HepG2 (cell line): ENCODE results near the gene CHMP4B. TPM values are rescaled to one million over a fixed set of nuclear protein-coding genes. Genes with fewer than 3 reads are reported as not detected.

Source experiments
- CCAR2 ChIP-seq: fragments of 200-400 bp; formaldehyde crosslinking; optimal IDR thresholded peaks from 2 replicates; pipeline ENCODE3; 2018; ENCODE audit warnings: low read depth, mild to moderate bottlenecking, low read length, moderate library complexity
- CREM ChIP-seq, 2 experiments: sonication (generic) in 1 of 2; formaldehyde crosslinking in 1 of 2; IDR thresholded peaks; 2 replicates each; pipeline versions ENCODE4 v1.4.0 to v1.6.1; 2016 to 2020; ENCODE audit warnings: antibody characterized with exemption in 1 of 2, mild to moderate bottlenecking in 1 of 2, missing genetic modification reagents in 1 of 2
- FOXO1 ChIP-seq: sonication (generic); formaldehyde crosslinking; IDR thresholded peaks from 2 replicates; pipeline ENCODE4 v1.4.0; 2020; ENCODE audit warnings: missing genetic modification reagents
- MED1 ChIP-seq: sonication (generic); formaldehyde crosslinking; IDR thresholded peaks from 2 replicates; pipeline ENCODE4 v1.4.0; 2020; ENCODE audit warnings: missing genetic modification reagents
- MTF2 ChIP-seq: sonication (generic); formaldehyde crosslinking; IDR thresholded peaks from 2 replicates; pipeline ENCODE4 v1.5.0; 2020; ENCODE audit warnings: missing genetic modification reagents, borderline replicate concordance
- RCOR2 ChIP-seq: IDR thresholded peaks from 2 replicates; pipeline ENCODE4 v1.6.1; 2016; ENCODE audit warnings: missing biosample characterization, missing genetic modification reagents
- REL ChIP-seq: sonication (generic); formaldehyde crosslinking; conservative IDR thresholded peaks from 2 replicates; pipeline ENCODE4 v1.8.0; 2022; ENCODE audit warnings: mild to moderate bottlenecking, missing genetic modification reagents, moderate library complexity
- RFXAP ChIP-seq: sonication (generic); formaldehyde crosslinking; IDR thresholded peaks from 2 replicates; pipeline ENCODE4 v1.4.0; 2020; ENCODE audit warnings: missing genetic modification reagents, borderline replicate concordance
- SKI ChIP-seq: fragments of 450-650 bp; IDR thresholded peaks from one replicate; pipeline ENCODE4 v1.6.1; 2018; ENCODE audit warnings: mild to moderate bottlenecking; ENCODE audit not compliant: partially characterized antibody
- SMC3 ChIP-seq: IDR thresholded peaks from 2 replicates; pipeline ENCODE4 v1.6.1; 2011; ENCODE audit warnings: low read length, improper control_type of control experiment
- SRSF4 ChIP-seq: fragments of 200-400 bp; formaldehyde crosslinking; IDR thresholded peaks from one replicate; pipeline ENCODE4 v1.6.1; 2018; ENCODE audit warnings: mild to moderate bottlenecking, low read depth, low read length, moderate library complexity; ENCODE audit not compliant: poor library complexity, severe bottlenecking
- YEATS2 ChIP-seq: sonication (generic); formaldehyde crosslinking; IDR thresholded peaks from 2 replicates; pipeline ENCODE4 v1.4.0; 2020; ENCODE audit warnings: missing genetic modification reagents, borderline replicate concordance
- ZBTB7A ChIP-seq: sonication (generic); formaldehyde crosslinking; IDR thresholded peaks from 2 replicates; pipeline ENCODE4 v1.8.0; 2022; ENCODE audit warnings: mild to moderate bottlenecking, missing genetic modification reagents
- ZC3H13 ChIP-seq: sonication (generic); formaldehyde crosslinking; IDR thresholded peaks from 2 replicates; pipeline ENCODE4 v1.8.1; 2023; ENCODE audit warnings: mild to moderate bottlenecking, missing genetic modification reagents, moderate library complexity
- ZFP36 ChIP-seq: fragments of 150-350 bp; IDR thresholded peaks from 2 replicates; pipeline ENCODE4 v1.6.1; 2018; ENCODE audit warnings: borderline replicate concordance, low read length, low read depth; ENCODE audit not compliant: partially characterized antibody
- ZMAT3 ChIP-seq: sonication (generic); formaldehyde crosslinking; conservative IDR thresholded peaks from 2 replicates; pipeline ENCODE4 v1.7.0; 2021; ENCODE audit warnings: missing genetic modification reagents
- ZNF143 ChIP-seq: sonication (generic); formaldehyde crosslinking; IDR thresholded peaks from 2 replicates; pipeline ENCODE4 v1.4.0; 2020; ENCODE audit warnings: missing genetic modification reagents
- ZNF446 ChIP-seq: sonication (generic); formaldehyde crosslinking; IDR thresholded peaks from 2 replicates; pipeline ENCODE4 v1.5.0; 2020; ENCODE audit warnings: mild to moderate bottlenecking, missing genetic modification reagents
- ZNF550 ChIP-seq: sonication (generic); formaldehyde crosslinking; IDR thresholded peaks from 2 replicates; pipeline ENCODE4 v1.4.0; 2020; ENCODE audit warnings: mild to moderate bottlenecking, missing genetic modification reagents, borderline replicate concordance
- ZNF768 ChIP-seq: sonication (generic); formaldehyde crosslinking; IDR thresholded peaks from 2 replicates; pipeline ENCODE4 v1.4.0; 2020; ENCODE audit warnings: missing genetic modification reagents
- polyA plus RNA-seq, 8 experiments: library from polyadenylated mRNA; depleted of rRNA in 3 of 8; stranded (reverse) in 7 of 8; unstranded in 1 of 8; fragments of >200 nt; fragmentation: Illumina TruSeq in 4 of 8; extraction: Trizol in 4 of 8; gene quantifications; 2 replicates each; pipeline versions ENCODE4 v1.2.1 to v1.2.3, GENCODE V29; 2011 to 2016; ENCODE audit warnings: low read depth in 4 of 8, missing spikeins in 1 of 8, mixed read lengths in 1 of 8; ENCODE audit not compliant: insufficient read depth in 1 of 8
- total RNA-seq, 5 experiments: library from RNA; depleted of rRNA; stranded (reverse); fragments of >200 nt; fragmentation: Illumina TruSeq; extraction: Trizol; gene quantifications; 2 replicates each; pipeline ENCODE4 v1.2.3, GENCODE V29; 2016; ENCODE audit warnings: low read depth in 1 of 5
- TF ChIP-seq, protein P1 (sequence below): sonication (generic); formaldehyde crosslinking; IDR thresholded peaks from 2 replicates; pipeline ENCODE4 v1.5.1; 2020; ENCODE audit warnings: mild to moderate bottlenecking, missing genetic modification reagents, moderate library complexity
- TF ChIP-seq, protein P2 (sequence below): sonication (generic); formaldehyde crosslinking; IDR thresholded peaks from 2 replicates; pipeline ENCODE4 v1.8.0; 2022; ENCODE audit warnings: missing genetic modification reagents, mild to moderate bottlenecking, inconsistent platforms, borderline replicate concordance
- TF ChIP-seq, protein P3 (sequence below): sonication (generic); formaldehyde crosslinking; IDR thresholded peaks from 2 replicates; pipeline ENCODE4 v1.4.0; 2020; ENCODE audit warnings: missing genetic modification reagents
- TF ChIP-seq, protein P4 (sequence below): sonication (generic); formaldehyde crosslinking; IDR thresholded peaks from 2 replicates; pipeline ENCODE4 v1.5.0; 2020; ENCODE audit warnings: mild to moderate bottlenecking, missing genetic modification reagents

The CHMP4B gene
- total and polyA plus RNA-seq, 2 of the 13 experiments (the other 11 are each of a cell fraction or from before 2014, with no cell fraction given) = 40.1 to 45.6 TPM

DNA sequence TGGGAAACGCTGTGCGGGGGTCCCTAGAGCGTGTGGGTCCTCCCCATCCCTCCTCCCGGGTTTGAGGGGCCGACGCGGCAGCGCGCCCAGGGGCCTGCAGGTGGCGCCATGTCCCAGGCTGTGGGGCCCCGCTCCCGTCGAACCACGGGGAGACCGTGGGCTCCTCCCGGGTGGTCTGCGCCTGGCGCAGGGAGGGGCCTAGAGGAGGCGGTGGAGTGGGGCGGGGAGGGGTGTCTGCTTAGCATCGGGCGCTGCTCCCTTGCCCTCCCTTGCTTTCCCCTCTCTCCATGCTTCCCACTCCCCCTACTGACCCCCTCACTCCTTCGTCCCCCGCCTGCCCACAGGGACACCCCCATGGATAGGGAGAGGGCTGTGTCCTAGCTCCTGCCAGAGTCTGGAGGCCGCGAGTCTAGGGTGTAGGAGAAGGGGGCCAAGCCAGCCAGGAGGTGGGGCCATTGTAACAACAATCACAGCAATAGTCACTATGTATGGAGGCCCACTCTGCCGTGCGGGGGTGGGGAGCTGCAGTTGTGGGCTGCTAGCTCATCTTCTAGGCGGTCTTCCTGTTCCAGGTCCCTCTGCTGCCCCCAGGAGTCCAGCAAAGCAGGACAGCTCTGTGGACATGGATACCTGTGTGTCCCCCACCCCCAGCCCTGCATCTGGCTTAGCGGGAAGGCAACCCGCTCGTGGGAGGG, 51.7 kb downstream of the CHMP4B start (continued):
- TF ChIP-seq, protein P1, sequence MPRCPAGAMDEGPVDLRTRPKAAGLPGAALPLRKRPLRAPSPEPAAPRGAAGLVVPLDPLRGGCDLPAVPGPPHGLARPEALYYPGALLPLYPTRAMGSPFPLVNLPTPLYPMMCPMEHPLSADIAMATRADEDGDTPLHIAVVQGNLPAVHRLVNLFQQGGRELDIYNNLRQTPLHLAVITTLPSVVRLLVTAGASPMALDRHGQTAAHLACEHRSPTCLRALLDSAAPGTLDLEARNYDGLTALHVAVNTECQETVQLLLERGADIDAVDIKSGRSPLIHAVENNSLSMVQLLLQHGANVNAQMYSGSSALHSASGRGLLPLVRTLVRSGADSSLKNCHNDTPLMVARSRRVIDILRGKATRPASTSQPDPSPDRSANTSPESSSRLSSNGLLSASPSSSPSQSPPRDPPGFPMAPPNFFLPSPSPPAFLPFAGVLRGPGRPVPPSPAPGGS (CRISPR knock-in tag) = peak; percentile 64; the same call in 1 of the 2 replicates
- TF ChIP-seq, protein P2, sequence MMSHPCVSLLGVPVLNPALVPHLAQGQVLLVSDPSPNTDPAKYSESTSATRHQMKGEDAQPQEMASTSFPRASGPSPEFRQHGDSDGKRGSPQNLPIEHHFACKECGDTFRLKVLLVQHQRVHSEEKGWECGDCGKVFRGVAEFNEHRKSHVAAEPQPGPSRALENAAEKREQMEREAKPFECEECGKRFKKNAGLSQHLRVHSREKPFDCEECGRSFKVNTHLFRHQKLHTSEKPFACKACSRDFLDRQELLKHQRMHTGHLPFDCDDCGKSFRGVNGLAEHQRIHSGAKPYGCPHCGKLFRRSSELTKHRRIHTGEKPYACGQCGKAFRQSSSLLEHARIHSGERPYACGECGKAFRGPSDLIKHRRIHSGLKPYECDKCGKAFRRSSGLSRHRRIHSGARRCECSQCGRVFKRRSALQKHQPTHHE (CRISPR knock-in tag) = no peak
- TF ChIP-seq ZNF143 (CRISPR knock-in tag) (no peak), ZNF768 (peak; percentile 29; the same call in 1 of the 2 replicates), MED1 (no peak), CREM (IDR thresholded peaks at IDR 0.05) (no peak), CREM (CRISPR knock-in tag; IDR thresholded peaks at IDR 0.05) (no peak), MTF2 (CRISPR knock-in tag) (no peak), SRSF4 (no peak), ZNF446 (CRISPR knock-in tag) (no peak), SMC3 (peak; percentile 48), CCAR2 (no peak), FOXO1 (CRISPR knock-in tag) (no peak), ZBTB7A (CRISPR knock-in tag) (peak; percentile 71), RFXAP (CRISPR knock-in tag) (no peak), ZMAT3 (peak; percentile 57; the same call in 1 of the 2 replicates), REL (CRISPR knock-in tag) (no peak), YEATS2 (CRISPR knock-in tag) (no peak), ZC3H13 (CRISPR knock-in tag) (0 out of 2 replicates have a peak, but pooled peaks have one; percentile 55), RCOR2 (no peak), SKI (no peak), ZNF550 (CRISPR knock-in tag) (no peak), ZFP36 (no peak)
- TF ChIP-seq, protein P3, sequence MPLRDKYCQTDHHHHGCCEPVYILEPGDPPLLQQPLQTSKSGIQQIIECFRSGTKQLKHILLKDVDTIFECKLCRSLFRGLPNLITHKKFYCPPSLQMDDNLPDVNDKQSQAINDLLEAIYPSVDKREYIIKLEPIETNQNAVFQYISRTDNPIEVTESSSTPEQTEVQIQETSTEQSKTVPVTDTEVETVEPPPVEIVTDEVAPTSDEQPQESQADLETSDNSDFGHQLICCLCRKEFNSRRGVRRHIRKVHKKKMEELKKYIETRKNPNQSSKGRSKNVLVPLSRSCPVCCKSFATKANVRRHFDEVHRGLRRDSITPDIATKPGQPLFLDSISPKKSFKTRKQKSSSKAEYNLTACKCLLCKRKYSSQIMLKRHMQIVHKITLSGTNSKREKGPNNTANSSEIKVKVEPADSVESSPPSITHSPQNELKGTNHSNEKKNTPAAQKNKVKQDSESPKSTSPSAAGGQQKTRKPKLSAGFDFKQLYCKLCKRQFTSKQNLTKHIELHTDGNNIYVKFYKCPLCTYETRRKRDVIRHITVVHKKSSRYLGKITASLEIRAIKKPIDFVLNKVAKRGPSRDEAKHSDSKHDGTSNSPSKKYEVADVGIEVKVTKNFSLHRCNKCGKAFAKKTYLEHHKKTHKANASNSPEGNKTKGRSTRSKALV (CRISPR knock-in tag) = no peak
- TF ChIP-seq, protein P4, sequence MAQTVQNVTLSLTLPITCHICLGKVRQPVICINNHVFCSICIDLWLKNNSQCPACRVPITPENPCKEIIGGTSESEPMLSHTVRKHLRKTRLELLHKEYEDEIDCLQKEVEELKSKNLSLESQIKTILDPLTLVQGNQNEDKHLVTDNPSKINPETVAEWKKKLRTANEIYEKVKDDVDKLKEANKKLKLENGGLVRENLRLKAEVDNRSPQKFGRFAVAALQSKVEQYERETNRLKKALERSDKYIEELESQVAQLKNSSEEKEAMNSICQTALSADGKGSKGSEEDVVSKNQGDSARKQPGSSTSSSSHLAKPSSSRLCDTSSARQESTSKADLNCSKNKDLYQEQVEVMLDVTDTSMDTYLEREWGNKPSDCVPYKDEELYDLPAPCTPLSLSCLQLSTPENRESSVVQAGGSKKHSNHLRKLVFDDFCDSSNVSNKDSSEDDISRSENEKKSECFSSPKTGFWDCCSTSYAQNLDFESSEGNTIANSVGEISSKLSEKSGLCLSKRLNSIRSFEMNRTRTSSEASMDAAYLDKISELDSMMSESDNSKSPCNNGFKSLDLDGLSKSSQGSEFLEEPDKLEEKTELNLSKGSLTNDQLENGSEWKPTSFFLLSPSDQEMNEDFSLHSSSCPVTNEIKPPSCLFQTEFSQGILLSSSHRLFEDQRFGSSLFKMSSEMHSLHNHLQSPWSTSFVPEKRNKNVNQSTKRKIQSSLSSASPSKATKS (CRISPR knock-in tag) = no peak
